PFSK-1 (cell line): ENCODE data around the gene SCML2.

Experiments
- FOXP2 ChIP-seq: optimal IDR thresholded peaks from 2 replicates; pipeline ENCODE3; 2011; ENCODE audit warnings: borderline replicate concordance, control low read depth, inconsistent platforms; ENCODE audit not compliant: insufficient read depth; ENCODE audit errors: extremely low read length, extremely low read depth
- POLR2AphosphoS5 ChIP-seq: IDR thresholded peaks from 2 replicates; pipeline ENCODE4 v1.6.1; 2012; ENCODE audit warnings: low read depth, mild to moderate bottlenecking, control low read depth, low read length, moderate library complexity
- REST ChIP-seq, 2 experiments: IDR thresholded peaks; 2 replicates each; pipeline versions ENCODE4 v1.6.1 to v1.8.0; 2011 to 2012; ENCODE audit warnings: low read depth in 2 of 2, low read length in 2 of 2, control low read depth in 1 of 2, inconsistent platforms in 1 of 2, mild to moderate bottlenecking in 1 of 2, moderate library complexity in 1 of 2; ENCODE audit not compliant: insufficient read depth in 1 of 2
- SIN3A ChIP-seq: IDR thresholded peaks from 2 replicates; pipeline ENCODE4 v1.6.1; 2012; ENCODE audit warnings: mild to moderate bottlenecking, low read length, moderate library complexity, borderline replicate concordance; ENCODE audit not compliant: insufficient read depth
- TAF1 ChIP-seq: IDR thresholded peaks from 2 replicates; pipeline ENCODE4 v1.6.1; 2012; ENCODE audit warnings: low read length, control low read depth, borderline replicate concordance; ENCODE audit not compliant: insufficient read depth

Gene SCML2

GRCh38 chrX:18291006-18291545 lies 63.4 kb downstream of the SCML2 start:
- TF ChIP-seq REST (IDR thresholded peaks at IDR 0.05; ENCODE audit: insufficient read depth in 1 of 2, low read depth in 2 of 2, low read length in 2 of 2) (no peak), TAF1 (no peak), SIN3A (no peak), POLR2AphosphoS5 (no peak), FOXP2 (no peak)

- no peak for TF ChIP-seq SIN3A
- TF ChIP-seq FOXP2 = no peak
- no peak for TF ChIP-seq POLR2AphosphoS5
- TF ChIP-seq TAF1 = no peak
- TF ChIP-seq REST (IDR thresholded peaks at IDR 0.05; ENCODE audit: insufficient read depth in 1 of 2, low read depth in 2 of 2, low read length in 2 of 2) = no peak
These were observed 64.3 kb downstream of the SCML2 start for GRCh38 chrX:18290200-18290599.

- TF ChIP-seq REST (IDR thresholded peaks at IDR 0.05; ENCODE audit: insufficient read depth in 1 of 2, low read depth in 2 of 2, low read length in 2 of 2) = no peak
- TF ChIP-seq FOXP2 = no peak
- TF ChIP-seq POLR2AphosphoS5 = no peak
- TF ChIP-seq TAF1 = no peak
- no peak for TF ChIP-seq SIN3A
These were observed 65.8 kb downstream of the SCML2 start for GRCh38 chrX:18288716-18289115.

GRCh38 chrX:18286322-18286831 lies 68.1 kb downstream of the SCML2 start:
- TF ChIP-seq REST (IDR thresholded peaks at IDR 0.05; ENCODE audit: insufficient read depth in 1 of 2, low read depth in 2 of 2, low read length in 2 of 2) = no peak
- TF ChIP-seq SIN3A = no peak
- no peak for TF ChIP-seq TAF1
- no peak for TF ChIP-seq POLR2AphosphoS5
- no peak for TF ChIP-seq FOXP2

GRCh38 chrX:18278449-18278848 lies 76.0 kb downstream of the SCML2 start:
- TF ChIP-seq SIN3A (no peak), FOXP2 (no peak), REST (IDR thresholded peaks at IDR 0.05; ENCODE audit: insufficient read depth in 1 of 2, low read depth in 2 of 2, low read length in 2 of 2) (no peak), POLR2AphosphoS5 (no peak), TAF1 (no peak)
